Urothelium cell line (cell line): ENCODE measurements around the gene HPCAL1.
"Not testable (repeated sequence)": the region's sequence is repeated elsewhere in the genome, so short reads cannot be mapped to it uniquely, and the experiment has no call there.

Experiments
- DNase-seq: peaks from one replicate; pipeline ENCODE4 v3.0.0; 2011; ENCODE audit warnings: low spot score, mixed read lengths
- FAIRE-seq: peaks from 2 replicates; lab custom pipeline; 2011; peaks lifted over from hg19 to GRCh38; lab: Jason Lieb, UNC

HPCAL1 gene

GRCh38 chr2:10433947-10434885, 131.5 kb downstream of the HPCAL1 start:
- DNase-seq = no peak
- peak; percentile 23 for FAIRE-seq

- FAIRE-seq = peak; percentile 96
- peak; percentile 90 for DNase-seq
These were observed 132.4 kb downstream of the HPCAL1 start for GRCh38 chr2:10434886-10435819.

- no peak for DNase-seq
These were observed 133.1 kb downstream of the HPCAL1 start for GRCh38 chr2:10435820-10436204.

GRCh38 chr2:10436583-10437110, 133.9 kb downstream of the HPCAL1 start:
- FAIRE-seq (no peak), DNase-seq (no peak)

More at GRCh38 chr2:10435820-10436204, 133.1 kb downstream of the HPCAL1 start:
- FAIRE-seq = no peak

- DNase-seq = no peak
- FAIRE-seq = no peak
These were observed 135.1 kb downstream of the HPCAL1 start for GRCh38 chr2:10437806-10438205.

- FAIRE-seq = no peak
- no peak for DNase-seq
These were observed 136.0 kb downstream of the HPCAL1 start for GRCh38 chr2:10438688-10439087.

GRCh38 chr2:10439185-10439879, 136.6 kb downstream of the HPCAL1 start:
- no peak for FAIRE-seq
- DNase-seq = no peak

GRCh38 chr2:10439971-10440370, 137.3 kb downstream of the HPCAL1 start:
- DNase-seq (no peak), FAIRE-seq (no peak)

- FAIRE-seq (no peak), DNase-seq (no peak)
These were observed 138.0 kb downstream of the HPCAL1 start for GRCh38 chr2:10440736-10441135.

- FAIRE-seq (no peak), DNase-seq (no peak)
These were observed 139.2 kb downstream of the HPCAL1 start for GRCh38 chr2:10441948-10442347.

- not testable (repeated sequence) for DNase-seq
These were observed 139.9 kb downstream of the HPCAL1 start for GRCh38 chr2:10442469-10443126.

GRCh38 chr2:10444463-10444862, 141.8 kb downstream of the HPCAL1 start:
- FAIRE-seq (no peak), DNase-seq (no peak)

More at GRCh38 chr2:10442469-10443126, 139.9 kb downstream of the HPCAL1 start:
- FAIRE-seq = not testable (repeated sequence)

GRCh38 chr2:10446631-10447030, 143.9 kb downstream of the HPCAL1 start:
- DNase-seq (no peak), FAIRE-seq (no peak)

- FAIRE-seq (no peak), DNase-seq (peak; percentile 47)
These were observed 144.7 kb downstream of the HPCAL1 start for GRCh38 chr2:10447300-10447894.

- peak; percentile 20 for FAIRE-seq
- no peak for DNase-seq
These were observed 145.3 kb downstream of the HPCAL1 start, which contains the start of gene ODC1 for GRCh38 chr2:10447895-10448575. TSS of gene ODC1 (minus strand) at chr2:10448327. CDS start at chr2:10445032, 3,295 bp downstream.

- FAIRE-seq (peak; percentile 72), DNase-seq (peak; percentile 99)
These were observed 146.1 kb downstream of the HPCAL1 start for GRCh38 chr2:10448576-10449485.

GRCh38 chr2:10449486-10449831, 146.8 kb downstream of the HPCAL1 start:
- FAIRE-seq (no peak), DNase-seq (no peak)
